ENCODE measurements around the gene BCLAF3. TPM values are rescaled to one million over a fixed set of nuclear protein-coding genes. Genes with fewer than 3 reads are reported as not detected.

Gene BCLAF3
- 2.7 to 4.7 TPM (median 2.7 TPM) in 5 replicates for total RNA-seq (2022; extraction: Qiagen RNA extraction; ENCODE audit: low read depth)

DNA sequence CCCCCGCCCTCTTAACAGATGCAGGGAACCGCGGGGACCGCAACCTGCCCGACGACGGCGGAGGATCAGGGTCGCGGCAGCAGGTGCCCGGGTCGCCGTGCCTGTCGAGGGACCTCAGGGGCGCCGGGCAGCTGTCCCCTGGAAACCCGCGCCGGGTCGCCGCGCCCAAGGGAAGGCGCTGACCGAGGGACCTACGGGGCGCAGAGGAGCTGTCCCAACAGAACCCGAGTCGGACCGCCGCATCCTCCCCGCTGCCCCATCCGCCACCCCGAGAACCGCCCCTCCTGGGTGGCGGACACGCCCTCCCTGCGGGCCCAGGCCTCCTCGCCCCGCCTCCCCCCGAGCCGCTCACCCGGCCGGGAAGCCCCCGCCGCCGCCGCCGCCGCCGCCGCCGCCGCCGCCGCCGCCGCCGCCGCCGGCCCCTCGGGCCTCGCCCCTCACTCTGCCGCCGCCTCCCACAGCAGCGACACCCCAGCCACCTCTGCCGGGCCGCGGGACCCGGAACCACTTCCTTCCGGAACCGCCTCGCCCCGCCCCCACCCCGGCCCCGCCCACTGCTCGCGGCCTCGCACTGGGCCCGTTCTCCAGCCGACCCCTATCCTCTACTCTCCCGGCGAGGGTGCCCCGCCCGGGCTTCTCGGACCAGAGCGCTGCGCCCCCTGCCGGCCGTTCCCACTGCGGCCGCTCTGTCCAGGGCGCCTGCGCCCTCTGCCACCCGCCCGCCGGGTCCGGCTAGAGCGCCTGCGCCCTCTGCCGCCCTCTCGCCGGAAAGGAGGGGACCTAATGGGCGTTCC, at the start of gene BCLAF3:
Gene BCLAF3, minus strand, starts transcription at position 506 of the 794 bp plus-strand sequence. CDS start 20,797 bp downstream, outside the sequence.

Other genes with a start within 250 kb of the BCLAF3 start
- 76.0 to 85.0 TPM (median 82.4 TPM) in 5 replicates for gene SH3KBP1, start 103.5 kb downstream of the BCLAF3 start, total RNA-seq (2022; extraction: Qiagen RNA extraction; ENCODE audit: low read depth)
- 5.0 to 6.6 TPM (median 5.6 TPM) in 5 replicates for gene MAP7D2, start 125.8 kb upstream of the BCLAF3 start, total RNA-seq (2022; extraction: Qiagen RNA extraction; ENCODE audit: low read depth)
- gene EIF1AX, start 150.8 kb upstream of the BCLAF3 start, total RNA-seq (2022; extraction: Qiagen RNA extraction; ENCODE audit: low read depth), result 89.2 to 113 TPM (median 110 TPM) in 5 replicates